Stimulated activated CD4-positive, alpha-beta T cell treated with anti-CD3 and anti-CD28 coated beads, Interleukin-1b, Interleukin-23, amount 100 ng/mL, for 24 hours (primary cell): ENCODE results near the gene IL19.

Source experiments
- DNase-seq, 4 experiments: peaks; one replicate each; pipeline ENCODE4 v3.0.0-alpha.2; 2020; ENCODE audit warnings: low read depth in 4 of 4, low spot score in 1 of 4

Gene IL19, protein sequence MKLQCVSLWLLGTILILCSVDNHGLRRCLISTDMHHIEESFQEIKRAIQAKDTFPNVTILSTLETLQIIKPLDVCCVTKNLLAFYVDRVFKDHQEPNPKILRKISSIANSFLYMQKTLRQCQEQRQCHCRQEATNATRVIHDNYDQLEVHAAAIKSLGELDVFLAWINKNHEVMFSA

GRCh38 chr1:206770531-206771337, at the start of gene IL19:
Gene IL19 (plus strand): TSS chr1:206770773. CDS start chr1:206836663, 65,890 bp downstream.
- no peak for DNase-seq

DNA sequence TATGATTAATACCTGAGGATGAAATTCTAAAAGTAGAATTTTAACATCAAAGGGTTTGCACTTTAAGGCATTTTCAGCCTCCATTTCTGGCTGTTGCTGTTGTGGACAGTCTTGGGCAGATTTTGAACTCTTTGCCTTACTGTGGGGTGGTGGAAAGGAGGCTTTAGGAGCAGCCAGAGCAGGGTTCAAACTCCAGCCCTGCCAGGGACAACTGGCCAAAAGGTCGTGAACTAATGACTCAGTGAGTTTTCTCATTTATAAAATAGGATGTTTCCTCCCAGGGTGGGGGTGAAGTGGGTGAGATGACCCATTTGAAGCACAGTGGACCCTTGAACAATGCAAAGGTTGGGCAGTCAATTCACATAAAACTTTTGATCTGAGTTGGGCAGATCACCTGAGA, 49.1 kb upstream of the IL19 start:
- no peak for DNase-seq

DNA sequence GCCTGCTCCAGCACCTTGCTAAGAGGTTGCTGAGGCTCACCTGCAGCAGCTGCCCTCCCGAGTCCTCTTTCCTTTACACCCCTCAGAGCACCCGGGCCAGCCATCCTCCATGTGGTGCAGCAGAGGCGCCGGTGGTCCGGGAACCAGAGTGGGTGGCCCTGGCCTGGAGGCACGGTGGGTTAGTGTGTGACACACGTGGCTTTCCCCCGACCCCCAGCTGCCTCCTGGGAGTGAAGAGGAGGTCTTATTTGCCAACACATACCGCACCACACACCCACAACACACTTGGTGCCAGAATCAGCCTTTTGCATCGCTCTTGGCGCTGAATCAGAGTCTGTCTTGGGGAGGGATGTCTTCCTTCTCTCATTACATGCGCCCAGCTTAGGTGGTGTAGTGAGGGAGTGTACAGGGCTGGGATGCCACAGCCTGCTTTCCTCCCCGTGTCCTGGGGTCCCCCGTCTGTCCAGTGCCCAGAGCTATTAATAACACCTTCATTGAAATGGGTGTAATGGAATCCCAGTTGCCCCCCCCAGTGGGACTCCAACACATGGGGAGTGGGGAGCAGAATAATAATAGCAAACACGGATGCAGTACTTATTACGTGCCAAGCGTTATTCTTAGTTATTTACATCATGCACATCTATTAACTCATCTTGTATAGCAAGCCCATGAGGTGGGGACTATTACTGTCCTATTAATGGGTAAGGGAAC, 47.7 kb upstream of the IL19 start:
- DNase-seq = no peak

DNA sequence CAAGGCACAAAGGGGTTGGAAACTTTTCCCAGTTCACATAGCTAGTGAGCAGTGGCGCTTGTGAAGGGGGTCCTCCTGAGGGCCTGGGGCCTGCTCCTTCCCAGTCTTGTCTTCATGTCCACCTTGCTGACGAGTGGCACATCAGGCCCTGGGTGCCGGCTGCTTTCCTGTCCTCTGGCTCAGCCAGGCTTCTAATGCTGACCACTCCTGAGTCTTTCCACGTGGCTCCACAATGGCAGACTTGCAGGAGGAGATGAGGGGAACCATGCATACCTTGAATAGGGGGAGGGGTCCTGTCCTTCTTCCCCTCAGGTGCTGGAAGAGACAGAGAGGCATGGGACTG, 47.1 kb upstream of the IL19 start:
- no peak for DNase-seq

- DNase-seq = no peak
Observed at GRCh38 chr1:206723805-206724472, 46.6 kb upstream of the IL19 start.

- peak in 2 of 4 experiments; percentile 49 to 56 for DNase-seq
Observed at GRCh38 chr1:206725109-206725963, 45.2 kb upstream of the IL19 start.

GRCh38 chr1:206727981-206728696, 42.4 kb upstream of the IL19 start:
- no peak for DNase-seq

DNA sequence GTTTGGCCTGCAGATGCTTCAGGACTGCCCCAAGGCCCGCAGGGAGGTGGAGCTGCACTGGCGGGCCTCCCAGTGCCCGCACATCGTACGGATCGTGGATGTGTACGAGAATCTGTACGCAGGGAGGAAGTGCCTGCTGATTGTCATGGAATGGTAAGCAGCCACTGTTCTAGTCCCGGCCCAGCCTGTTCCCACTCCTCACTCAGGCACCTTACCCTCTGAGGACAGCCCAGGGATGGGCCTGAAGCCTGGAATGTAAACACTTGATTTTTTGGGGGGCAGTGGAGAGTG, 41.9 kb upstream of the IL19 start:
- DNase-seq = no peak

DNA sequence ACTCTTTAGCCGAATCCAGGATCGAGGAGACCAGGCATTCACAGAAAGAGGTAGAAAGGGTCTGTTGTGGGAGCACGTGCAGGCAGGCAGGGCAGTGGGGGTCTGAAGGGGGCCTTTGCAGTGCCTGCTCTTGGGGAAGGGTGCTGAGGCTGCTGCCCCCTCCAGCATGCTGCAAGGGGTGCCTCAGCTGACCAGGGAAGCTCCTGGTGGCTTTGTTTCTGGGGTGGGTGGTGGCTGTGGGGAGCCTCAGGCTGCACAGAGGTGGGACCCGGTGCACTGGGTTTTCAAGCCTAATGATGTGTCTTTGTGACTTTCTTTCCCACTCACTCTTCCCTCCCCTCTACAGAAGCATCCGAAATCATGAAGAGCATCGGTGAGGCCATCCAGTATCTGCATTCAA, 41.5 kb upstream of the IL19 start:
- DNase-seq = no peak

GRCh38 chr1:206729507-206729906, 41.1 kb upstream of the IL19 start:
- DNase-seq = no peak

GRCh38 chr1:206732508-206732907, 38.1 kb upstream of the IL19 start:
- DNase-seq = no peak

DNA sequence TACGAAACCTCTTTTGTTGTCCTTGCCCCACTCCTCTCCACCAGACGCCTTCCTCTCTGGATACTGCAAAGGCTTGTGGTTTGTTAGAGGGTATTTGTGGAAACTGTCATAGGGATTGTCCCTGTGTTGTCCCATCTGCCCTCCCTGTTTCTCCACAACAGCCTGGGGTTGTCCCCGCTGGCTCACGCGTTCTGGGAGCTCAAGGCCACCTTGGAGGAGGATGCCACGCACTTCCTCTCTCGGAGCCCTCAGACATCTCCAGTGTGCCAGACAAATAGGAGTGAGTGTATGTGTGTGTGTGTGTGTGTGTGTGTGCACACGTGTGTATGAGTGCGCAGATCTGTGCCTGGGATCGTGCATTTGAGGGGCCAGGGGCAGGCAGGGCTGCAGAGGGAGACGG, 37.6 kb upstream of the IL19 start:
- no peak for DNase-seq

DNA sequence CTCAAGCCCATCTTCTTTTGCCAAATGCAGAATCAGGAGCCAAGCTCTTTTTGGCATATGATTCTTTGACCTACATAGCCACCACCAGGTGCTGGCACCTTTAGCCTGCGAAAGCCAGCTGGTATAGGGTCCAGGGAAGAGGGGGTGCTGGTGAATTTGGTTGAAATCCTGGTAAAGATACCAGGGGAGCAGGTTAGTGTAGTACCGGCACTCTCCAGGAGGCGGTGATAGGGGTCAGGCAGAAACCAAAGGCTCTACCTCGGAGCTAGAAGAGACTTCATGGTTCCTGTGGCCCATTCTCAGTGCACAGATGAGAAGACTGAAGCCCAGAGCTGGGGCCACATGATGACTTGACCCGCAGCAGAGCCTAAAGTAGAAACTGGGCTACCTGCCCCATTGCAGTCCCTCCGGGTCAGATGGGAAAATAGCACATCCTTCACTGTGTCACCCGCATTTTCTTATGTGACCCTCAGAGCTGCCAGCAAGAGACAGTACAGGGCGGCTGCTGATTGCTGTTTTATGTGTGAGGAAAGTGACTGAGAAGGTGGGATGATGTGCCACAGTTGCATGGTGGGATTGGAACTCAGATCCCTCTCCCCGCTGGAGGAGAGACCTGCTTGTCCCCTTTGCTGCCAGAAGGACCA, 36.0 kb upstream of the IL19 start:
- DNase-seq = peak; percentile 65 to 76 (median 71)

DNA sequence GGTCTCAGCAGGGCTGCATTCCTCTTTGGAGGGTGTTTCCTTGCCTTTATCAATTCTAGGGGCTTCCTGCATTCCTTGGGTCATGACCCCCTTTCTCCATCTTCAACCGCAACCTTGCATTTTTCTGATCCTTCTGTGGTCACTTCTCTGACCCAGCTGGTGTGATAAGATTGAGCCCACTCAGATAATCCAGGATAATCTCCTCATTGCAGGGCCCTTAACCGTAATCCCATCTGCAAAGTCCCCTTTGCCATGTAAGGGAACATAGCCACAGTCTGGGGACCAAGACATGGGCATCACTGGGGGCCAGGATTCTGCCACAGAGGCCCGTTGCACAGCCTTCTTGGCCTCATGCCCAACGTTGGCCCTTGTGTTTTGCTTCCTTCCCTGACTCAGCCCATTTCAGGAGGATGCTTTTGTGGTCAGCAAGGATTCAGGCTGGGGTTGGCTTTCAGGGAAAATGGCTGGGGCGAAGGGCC, 35.0 kb upstream of the IL19 start:
- no peak for DNase-seq

DNA sequence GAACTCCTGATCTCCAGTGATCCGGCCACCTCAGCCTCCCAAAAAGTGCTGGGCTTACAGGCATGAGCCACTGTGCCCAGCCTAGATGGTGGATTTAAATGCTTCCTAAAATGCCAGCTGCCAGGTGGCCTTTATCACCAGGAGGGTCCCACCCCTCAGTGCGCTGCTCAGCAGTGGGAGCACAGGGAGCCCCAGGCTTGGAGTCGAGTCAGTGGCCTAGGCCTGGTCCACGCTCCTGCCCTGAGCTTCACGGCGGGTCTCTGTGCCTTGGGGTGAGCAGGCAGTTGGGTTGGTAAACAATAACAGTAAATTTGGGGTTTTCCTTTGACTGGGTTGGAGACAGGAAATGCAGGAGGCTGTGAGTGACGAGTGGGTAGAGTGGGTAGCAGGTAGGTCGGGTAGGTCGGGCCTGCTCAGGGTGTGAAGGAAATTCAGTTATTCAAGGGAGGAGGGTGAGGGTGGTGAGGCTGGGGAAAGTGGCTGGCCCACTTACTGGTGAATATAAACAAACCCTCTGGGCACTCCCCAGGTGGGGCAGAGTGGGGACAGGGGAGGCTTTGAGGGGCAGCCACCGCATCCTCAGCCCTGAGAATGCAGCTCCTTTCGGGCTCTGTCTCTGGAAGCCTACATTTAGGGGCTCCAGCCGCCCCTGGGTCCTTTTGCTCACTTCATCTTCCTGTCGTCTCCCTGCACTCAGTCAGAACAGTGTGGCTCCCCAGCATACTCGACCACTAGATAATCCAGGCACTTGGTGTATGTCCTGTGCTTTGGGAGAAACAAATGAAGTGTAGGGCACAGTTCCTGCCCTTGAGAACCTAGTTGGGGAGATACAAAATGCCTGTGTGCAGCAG, 33.5 kb upstream of the IL19 start:
- no peak for DNase-seq

DNA sequence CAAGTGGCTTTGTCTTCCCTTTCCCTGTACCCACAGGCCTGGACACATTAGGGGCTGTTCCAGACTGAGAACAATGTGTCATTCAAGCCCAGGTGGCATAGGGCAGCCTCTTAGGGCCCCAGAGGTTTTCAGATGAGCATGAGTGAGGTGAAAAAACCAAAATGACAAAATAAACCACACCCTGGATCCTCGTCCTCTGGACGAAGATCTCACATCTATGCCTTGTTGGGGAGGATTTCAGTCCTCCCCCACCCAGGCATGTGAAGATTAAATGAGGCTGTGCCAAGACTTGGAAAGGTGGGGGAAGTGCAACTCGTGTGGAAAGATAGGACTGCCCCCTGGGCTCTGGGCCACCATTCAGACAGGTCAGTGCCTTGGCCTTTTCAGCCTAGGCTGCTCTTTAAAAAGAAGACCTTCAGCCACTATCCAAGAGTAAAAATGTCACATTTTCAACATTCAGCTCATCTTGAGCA, 32.8 kb upstream of the IL19 start:
- no peak for DNase-seq

DNA sequence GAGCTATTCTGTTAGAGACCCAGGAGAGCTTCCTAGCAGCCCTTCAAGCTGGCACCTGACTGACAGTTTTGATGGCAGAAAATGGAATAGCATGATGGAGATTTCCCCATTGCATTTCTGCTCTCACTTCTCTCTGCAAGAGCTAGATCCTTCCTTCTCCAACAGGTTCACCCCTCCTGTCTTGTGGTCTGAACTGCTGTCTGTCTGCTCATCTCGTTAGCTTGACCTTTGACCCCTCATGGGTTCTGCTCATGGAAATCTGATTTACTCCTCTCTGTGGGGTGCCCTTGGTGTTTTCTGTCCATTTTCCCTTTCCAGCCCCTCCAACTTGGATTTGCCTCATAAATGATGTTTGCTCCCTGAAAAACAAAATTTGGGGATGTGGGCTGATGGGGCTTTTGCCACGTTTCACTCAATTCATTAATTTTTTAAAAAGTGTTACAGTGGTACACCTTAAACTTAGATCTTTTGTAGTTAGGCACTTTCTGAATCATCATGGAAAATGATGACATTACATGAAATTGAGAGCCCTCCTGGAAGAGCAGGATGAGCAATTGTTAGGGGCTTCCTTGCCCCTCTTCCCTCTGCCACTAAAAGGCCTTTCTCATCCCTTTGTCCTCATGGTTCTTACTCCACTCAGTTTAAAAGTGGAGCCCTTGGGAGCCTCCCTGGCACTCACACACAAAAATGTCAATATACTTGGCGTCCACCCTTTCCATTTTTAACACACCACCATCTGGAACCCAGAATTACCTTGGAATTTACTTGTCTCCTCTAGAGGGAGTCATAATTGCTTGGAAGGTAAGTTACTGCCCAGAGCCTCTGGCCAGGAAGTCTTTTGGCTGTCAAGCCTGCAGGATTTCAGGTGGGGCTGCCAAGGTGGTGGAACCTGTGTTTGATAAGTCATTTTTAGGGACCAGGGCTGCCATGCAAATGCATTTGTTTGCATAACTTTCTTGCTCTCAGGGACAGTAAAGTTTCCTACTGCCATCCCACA, 31.9 kb upstream of the IL19 start:
- DNase-seq = no peak
